ENCODE results near the gene TACC2. TPM values are rescaled to one million over a fixed set of nuclear protein-coding genes. Genes with fewer than 3 reads are reported as not detected.

The TACC2 gene
- polyA plus RNA-seq, 3 donors, result 13.0 to 34.9 (median 19.5) TPM

DNA sequence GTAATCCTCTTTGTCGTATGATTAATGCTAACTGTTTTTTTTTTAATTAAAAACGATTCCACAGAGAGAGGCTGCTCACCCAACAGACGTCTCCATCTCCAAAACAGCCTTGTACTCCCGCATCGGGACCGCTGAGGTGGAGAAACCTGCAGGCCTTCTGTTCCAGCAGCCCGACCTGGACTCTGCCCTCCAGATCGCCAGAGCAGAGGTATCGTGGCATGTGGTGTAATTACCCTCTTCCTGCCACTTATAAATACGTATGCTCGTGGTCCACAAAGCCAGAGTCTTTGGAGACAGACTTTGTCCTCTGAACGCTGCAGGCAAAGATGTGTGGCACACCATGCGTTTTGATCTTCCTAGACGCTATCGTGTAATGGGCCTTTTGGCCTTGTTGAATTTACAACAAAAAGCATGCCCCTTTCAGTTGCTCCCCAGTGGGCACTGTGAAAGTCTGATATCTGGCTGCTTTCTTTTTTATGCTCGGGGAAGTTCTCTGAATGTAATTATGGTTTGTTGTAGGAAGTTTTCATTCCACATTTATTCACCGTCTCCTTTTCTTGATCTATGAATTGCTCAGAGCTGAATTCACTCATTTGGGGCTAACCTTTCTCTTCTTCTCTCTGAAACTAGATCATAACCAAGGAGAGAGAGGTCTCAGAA is 248.5 kb downstream of the TACC2 start:
- WGBS, 3 donors, result 78 to 85% (median 84%) methylated on average over 17 of the region's 17 CpGs
- no peak overlapping the region for H3K27ac ChIP-seq (ENCODE audit: low read depth, low read length)

DNA sequence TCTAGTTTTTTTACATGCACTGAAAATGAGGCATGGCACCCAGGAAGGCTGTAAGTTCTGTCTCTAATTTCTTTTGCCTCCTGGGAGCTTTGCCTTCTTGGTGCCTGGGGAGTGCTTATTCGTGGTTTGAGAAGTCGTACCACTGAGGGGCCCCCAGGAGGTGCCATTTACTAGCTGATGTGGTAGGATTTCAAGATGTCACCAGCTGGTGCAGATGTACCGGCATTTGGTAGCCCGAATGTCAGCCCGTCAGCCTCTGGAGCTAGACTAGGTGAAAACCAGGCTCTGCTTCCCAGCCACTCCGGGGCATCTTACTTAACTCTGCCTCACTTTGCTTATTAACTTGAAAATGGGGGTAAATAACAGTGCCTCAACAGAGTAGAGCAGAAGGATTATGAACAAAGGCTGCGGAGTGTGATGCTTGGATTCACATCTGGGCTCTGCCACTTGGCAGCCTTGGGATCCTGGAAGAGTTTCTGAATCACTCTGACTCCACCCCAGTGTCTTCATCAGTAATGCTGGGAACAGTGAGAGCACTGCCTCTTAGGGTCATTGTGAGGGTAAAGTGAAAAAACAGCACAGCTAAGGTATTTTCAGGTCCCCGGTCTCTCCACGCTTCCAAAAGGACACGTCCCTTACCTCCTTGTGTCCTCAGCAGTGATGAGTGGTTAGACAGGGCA is 250.8 kb downstream of the TACC2 start:
- 79 to 91% (median 84%) methylated on average over 10 of the region's 10 CpGs for WGBS, 3 donors
- H3K27ac ChIP-seq (ENCODE audit: low read depth, low read length), result no peak overlapping the region

- WGBS, 3 donors, result 94 to 97% (median 95%) methylated on average over 6 of the region's 6 CpGs
- no peak overlapping the region for H3K27ac ChIP-seq (ENCODE audit: low read depth, low read length)
These were observed 251.4 kb downstream of the TACC2 start for GRCh38 chr10:122240401-122240800.

DNA sequence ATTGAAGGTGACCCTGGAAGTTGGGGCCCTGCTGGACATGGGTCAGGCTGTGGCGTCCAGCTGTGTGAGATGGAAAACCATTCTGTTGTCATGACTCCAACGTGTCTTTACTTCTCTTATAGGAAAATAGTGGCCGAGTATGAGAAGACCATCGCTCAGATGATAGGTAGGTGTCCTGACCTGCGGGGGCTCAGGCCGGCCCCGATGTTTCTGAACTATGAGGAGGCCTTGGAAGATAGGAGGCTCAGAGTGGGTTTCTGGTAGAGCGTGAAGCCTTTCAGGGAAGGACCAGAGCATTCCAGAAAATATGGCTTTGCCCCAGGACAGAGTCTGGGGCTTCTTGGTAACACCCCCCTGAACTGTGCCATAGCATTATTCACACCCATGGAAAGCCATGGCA is 252.9 kb downstream of the TACC2 start:
- WGBS, 3 donors, result 89 to 94% (median 94%) methylated on average over 8 of the region's 8 CpGs

GRCh38 chr10:122243550-122243949 is 254.6 kb downstream of the TACC2 start:
- WGBS, 3 donors, result 64 to 83% (median 68%) methylated on average over 2 of the region's 2 CpGs
- no peak overlapping the region for H3K27ac ChIP-seq (ENCODE audit: low read depth, low read length)

More for the DNA sequence above, 252.9 kb downstream of the TACC2 start:
- no peak overlapping the region for H3K27ac ChIP-seq (ENCODE audit: low read depth, low read length)

- no peak overlapping the region for H3K27ac ChIP-seq (ENCODE audit: low read depth, low read length)
- WGBS, 3 donors, result 84 to 85% (median 85%) methylated on average over 11 of the region's 11 CpGs
These were observed 255.3 kb downstream of the TACC2 start for GRCh38 chr10:122244001-122244975.

DNA sequence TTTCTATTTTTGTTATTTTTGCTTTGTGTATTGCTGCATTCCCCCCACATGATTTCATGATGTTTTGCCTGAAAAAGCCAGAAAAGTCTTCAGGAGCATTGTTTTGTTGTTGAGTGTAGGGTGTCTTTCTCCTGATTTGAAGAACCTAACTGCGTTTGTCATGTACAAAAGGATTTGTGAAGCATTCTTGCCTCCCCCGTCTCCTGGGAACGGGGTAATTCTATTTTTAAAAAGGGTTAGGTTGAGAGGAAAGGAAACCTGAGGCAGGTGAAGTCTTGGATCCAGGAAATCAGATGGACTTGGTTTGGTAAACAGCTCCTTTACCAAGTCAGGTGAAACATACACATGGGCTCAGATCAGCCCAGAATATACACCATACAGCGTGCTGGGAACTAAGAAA is 256.2 kb downstream of the TACC2 start:
- WGBS, 3 donors, result 84 to 90% (median 87%) methylated on average over 4 of the region's 4 CpGs

GRCh38 chr10:122245897-122246296 is 256.9 kb downstream of the TACC2 start:
- 91 to 94% (median 93%) methylated on average over 11 of the region's 11 CpGs for WGBS, 3 donors
- no peak overlapping the region for H3K27ac ChIP-seq (ENCODE audit: low read depth, low read length)

More for the DNA sequence above, 256.2 kb downstream of the TACC2 start:
- no peak overlapping the region for H3K27ac ChIP-seq (ENCODE audit: low read depth, low read length)

DNA sequence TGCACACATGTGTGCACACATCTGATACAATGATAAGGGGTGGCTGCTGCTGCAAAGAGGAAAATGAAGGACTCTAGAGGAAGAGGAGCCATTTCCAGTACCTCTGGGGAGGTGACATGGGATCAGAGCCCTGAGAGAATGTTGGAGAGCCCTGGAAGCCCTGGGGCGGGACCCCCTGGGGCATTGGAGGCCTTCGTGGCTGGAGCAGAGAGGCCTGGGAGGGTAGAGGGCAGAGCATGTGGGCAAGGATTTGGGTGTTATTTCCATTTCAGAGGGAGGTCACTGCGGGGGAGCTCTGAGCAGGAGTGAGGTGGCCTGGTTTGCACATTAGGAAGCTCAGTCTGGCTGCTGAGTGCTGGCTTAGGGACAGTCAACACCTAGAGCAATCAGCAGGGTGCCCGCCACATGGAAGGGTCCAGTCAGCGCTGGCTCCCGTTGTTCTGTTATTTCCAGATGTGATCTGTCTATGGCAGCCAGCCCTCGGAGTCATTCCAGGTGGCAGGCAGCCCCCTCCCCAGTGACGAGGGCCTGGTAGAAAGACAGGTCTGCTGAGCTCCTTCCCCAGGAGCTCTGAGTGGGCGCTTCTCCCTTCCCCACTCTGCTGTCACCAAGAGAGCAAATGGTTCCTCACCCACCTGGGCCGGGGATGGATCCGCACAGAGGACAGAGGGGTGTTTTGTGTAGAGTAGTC is 258.0 kb downstream of the TACC2 start:
- WGBS, 3 donors, result 88 to 96% (median 95%) methylated on average over 11 of the region's 11 CpGs
- H3K27ac ChIP-seq (ENCODE audit: low read depth, low read length), result no peak overlapping the region

GRCh38 chr10:122248356-122249302 is 259.7 kb downstream of the TACC2 start:
- WGBS, 3 donors, result 90 to 95% (median 90%) methylated on average over 25 of the region's 25 CpGs
- no peak overlapping the region for H3K27ac ChIP-seq (ENCODE audit: low read depth, low read length)

- no peak overlapping the region for H3K27ac ChIP-seq (ENCODE audit: low read depth, low read length)
- WGBS, 3 donors, result 87 to 95% (median 92%) methylated on average over 11 of the region's 11 CpGs
These were observed 260.4 kb downstream of the TACC2 start for GRCh38 chr10:122249303-122249850.

DNA sequence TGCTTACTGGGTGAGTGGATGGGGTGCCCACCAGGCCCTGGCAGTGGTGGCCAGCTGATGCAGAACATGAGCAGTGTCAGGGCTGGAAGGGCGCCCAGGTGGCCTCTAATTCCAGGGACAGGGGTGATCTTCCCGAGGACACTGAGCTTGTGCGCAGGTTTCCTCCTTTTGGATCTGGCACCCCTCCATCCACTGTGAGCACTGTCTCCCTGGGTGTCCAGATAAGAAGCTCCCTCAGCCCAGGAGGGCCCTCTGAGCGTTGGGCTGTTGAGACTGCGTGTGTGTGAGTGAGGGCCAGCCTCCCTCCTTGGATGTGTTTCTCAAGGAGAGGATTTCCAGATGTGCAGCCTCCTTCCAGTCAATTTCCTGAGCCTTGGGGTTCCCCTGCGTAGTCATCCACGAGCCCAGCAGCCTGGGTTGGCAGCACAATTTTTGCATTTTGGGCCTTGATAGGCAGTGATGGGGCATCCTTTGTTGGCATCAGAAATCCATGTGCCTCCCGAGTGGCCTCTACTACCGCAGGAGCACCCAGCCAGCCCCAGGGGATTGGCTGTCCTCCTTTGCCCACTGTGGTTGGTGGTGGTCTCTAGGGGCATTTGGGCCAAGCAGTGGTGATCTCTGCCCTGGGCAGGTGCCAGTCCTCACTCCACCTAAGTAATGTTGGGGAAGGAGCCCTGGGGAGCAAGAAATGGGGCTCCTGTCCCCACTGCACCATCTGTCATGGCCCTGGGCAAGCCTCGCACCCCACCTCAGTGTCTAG is 261.2 kb downstream of the TACC2 start:
- WGBS, 3 donors, result 86 to 95% (median 87%) methylated on average over 10 of the region's 10 CpGs
- no peak overlapping the region for H3K27ac ChIP-seq (ENCODE audit: low read depth, low read length)

GRCh38 chr10:122251459-122252255 is 262.7 kb downstream of the TACC2 start:
- H3K27ac ChIP-seq (ENCODE audit: low read depth, low read length), result no peak overlapping the region
- WGBS, 3 donors, result 90 to 93% (median 91%) methylated on average over 11 of the region's 11 CpGs

GRCh38 chr10:122252805-122253204 is 263.8 kb downstream of the TACC2 start:
- H3K27ac ChIP-seq (ENCODE audit: low read depth, low read length), result no peak overlapping the region
- 38 to 66% (median 54%) methylated on average over 3 of the region's 3 CpGs for WGBS, 3 donors

DNA sequence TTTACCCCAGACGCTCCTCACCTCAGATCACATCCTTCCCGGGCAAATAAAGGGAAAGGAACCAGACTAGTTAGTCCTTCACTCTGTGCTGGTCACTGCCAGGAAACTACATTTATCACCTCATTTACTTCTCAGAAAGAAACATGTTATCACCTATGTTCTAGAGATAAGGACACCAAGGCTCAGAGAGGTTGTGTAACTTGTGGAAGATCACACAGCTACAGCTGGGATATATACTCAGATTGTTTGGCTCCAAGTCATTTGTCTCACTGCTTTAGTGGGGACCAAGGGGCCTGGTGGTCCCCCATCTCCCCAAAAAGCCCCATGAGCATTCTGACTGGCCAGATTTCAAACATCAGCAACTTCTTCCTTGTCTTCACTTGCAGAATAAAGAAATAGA is 264.6 kb downstream of the TACC2 start:
- WGBS, 3 donors, result 91 to 95% (median 93%) methylated on average over 2 of the region's 2 CpGs
- no peak overlapping the region for H3K27ac ChIP-seq (ENCODE audit: low read depth, low read length)

DNA sequence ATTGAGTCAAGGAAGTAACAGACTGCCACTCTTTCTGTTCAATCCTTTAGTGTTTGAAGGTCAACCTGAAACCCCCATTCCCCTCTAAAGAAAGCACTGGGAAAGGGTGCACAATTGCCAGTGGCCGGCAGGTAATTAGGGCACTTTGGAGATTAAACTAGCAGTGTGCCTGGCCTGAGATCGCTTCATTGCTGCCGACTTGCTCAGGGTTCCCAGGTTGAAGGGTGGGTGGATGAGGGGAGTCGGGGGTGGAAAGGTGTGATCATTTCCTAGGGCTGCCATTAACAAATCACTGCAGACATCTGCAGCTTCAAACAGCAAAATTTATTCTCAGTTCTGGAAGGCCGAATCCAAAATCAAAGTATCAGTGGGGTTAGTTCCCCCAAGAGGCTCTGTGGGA is 265.9 kb downstream of the TACC2 start:
- WGBS, 3 donors, result 84 to 89% (median 86%) methylated on average over 5 of the region's 5 CpGs

More for the DNA sequence above, 265.9 kb downstream of the TACC2 start:
- H3K27ac ChIP-seq (ENCODE audit: low read depth, low read length), result no peak overlapping the region

Measured in adipose tissue (tissue), 3 donors.